HUES6 (cell line): ENCODE measurements around the gene CAMK2B.

Experiments
- H3K27ac ChIP-seq: 2 replicates; pipeline ENCODE4 v1.7.0; 2013; ENCODE audit warnings: low read depth, mild to moderate bottlenecking, low read length, inconsistent platforms
- H3K27me3 ChIP-seq: 2 replicates; pipeline ENCODE4 v1.6.1; 2013; ENCODE audit warnings: low read length; ENCODE audit not compliant: control insufficient read depth, insufficient read depth
- H3K36me3 ChIP-seq: 2 replicates; pipeline ENCODE4 v1.6.1; 2013; ENCODE audit warnings: low read length; ENCODE audit not compliant: control insufficient read depth, insufficient read depth
- H3K4me1 ChIP-seq: 2 replicates; pipeline ENCODE4 v1.6.1; 2013; ENCODE audit warnings: low read length; ENCODE audit not compliant: control insufficient read depth, insufficient read depth
- H3K4me3 ChIP-seq: 2 replicates; pipeline ENCODE4 v1.5.1; 2013; ENCODE audit warnings: low read depth, low read length
- H3K9ac ChIP-seq: one replicate; pipeline ENCODE4 v1.6.1; 2013; ENCODE audit warnings: mild to moderate bottlenecking, low read length
- H3K9me3 ChIP-seq: 2 replicates; pipeline ENCODE4 v1.6.1; 2013; ENCODE audit warnings: low read depth, low read length; ENCODE audit not compliant: control insufficient read depth, insufficient read depth

The CAMK2B gene

DNA sequence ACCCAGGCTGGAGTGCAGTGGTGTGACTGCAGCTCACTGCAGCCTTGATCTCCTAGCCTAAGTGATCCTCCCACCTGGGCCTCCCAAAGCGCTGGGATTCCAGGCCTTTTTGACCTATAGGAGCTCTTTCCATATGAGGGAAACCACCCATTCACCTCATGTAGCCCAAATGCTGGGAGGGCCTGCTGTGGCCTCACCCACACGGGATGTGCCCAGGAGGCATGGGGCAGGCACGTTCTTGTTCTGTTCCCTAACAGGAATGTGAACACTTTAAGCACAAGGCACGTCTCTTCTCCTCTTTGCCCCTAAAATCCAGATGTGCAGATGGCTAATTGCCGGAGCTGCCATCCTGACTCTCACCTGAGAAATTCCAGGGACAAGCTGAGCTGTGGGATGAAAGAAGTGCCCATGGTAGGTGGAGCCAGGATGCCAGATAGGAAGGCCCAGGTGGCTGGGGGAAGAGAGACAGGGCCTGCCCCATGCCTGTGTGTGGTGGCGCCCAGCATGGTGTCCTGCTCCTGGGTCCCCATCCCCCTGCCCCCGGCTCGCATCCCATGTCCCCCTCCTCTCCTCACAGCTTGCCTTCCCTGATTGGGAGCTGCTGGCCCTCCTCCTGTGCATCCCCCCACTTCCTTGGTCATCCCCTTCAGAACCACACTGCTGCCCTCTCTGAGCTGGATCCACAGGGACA, 17.3 kb downstream of the CAMK2B start:
- H3K27ac ChIP-seq: no peak overlapping the region
- peaks cover 61% of the 10 kb centered on the region for H3K27me3 ChIP-seq
- H3K9ac ChIP-seq: no peak overlapping the region

DNA sequence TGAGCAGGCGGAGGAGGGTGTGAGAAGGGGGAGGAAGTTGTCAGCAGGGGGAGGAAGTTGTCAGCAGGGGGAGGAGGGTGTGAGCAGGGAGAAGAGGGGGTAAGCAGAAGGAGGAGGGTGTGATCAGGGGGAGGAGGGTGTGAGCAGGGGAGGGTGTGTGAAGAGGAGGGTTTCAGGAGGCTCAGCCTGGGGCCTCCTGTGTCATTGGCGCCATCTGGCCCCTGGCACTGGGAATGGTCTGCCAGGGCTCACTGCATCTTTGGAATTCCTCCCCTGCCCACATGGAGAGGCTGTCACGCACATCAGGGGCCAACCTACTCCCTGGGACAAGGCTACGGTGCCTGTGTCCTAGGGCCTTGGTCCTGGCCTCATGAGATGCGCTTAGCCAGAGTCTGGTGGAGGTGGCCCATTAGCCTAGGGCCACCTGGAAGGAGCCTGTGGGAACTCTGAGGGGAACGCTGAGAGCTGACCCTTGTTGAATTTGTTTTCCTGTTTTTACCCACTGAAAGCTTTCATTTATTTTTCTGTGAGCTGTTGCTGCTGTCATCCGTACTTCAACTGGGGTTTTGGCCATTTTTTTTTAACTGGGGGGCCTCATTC, 18.0 kb downstream of the CAMK2B start:
- Histone ChIP-seq H3K9me3 (no peaks in the 10 kb centered on the region), H3K27ac (no peak overlapping the region), H3K4me3 (no peak overlapping the region), H3K9ac (no peak overlapping the region), H3K36me3 (no peaks in the 10 kb centered on the region), H3K4me1 (peaks cover 4% of the 10 kb centered on the region; the same call in 1 of the 2 replicates), H3K27me3 (peaks cover 54% of the 10 kb centered on the region)

More for the DNA sequence above, 17.3 kb downstream of the CAMK2B start:
- no peak overlapping the region for H3K4me3 ChIP-seq
- H3K4me1 ChIP-seq: peaks cover 4% of the 10 kb centered on the region; the same call in 1 of the 2 replicates
- no peaks in the 10 kb centered on the region for H3K9me3 ChIP-seq
- no peaks in the 10 kb centered on the region for H3K36me3 ChIP-seq

DNA sequence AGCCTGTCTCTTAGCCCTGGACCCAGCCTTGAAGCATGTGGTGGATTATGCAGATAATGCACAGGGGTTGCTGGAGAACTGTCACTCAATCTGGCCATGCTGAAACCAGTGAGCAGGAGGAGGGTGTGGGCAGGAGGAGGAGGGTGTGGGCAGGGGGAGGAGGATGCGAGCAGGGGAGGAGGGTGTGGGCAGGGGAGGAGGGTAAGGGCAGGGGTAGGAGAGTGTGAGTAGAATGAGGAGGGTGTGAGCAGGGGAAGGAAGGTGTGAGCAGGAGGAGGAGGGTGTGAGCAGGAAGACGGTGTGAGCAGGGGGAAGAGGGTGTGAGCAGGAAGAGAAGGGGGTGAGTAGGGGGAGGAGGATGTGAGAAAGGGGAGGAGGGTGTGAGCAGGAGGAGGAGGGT, 18.8 kb downstream of the CAMK2B start:
- no peak overlapping the region for H3K27ac ChIP-seq

DNA sequence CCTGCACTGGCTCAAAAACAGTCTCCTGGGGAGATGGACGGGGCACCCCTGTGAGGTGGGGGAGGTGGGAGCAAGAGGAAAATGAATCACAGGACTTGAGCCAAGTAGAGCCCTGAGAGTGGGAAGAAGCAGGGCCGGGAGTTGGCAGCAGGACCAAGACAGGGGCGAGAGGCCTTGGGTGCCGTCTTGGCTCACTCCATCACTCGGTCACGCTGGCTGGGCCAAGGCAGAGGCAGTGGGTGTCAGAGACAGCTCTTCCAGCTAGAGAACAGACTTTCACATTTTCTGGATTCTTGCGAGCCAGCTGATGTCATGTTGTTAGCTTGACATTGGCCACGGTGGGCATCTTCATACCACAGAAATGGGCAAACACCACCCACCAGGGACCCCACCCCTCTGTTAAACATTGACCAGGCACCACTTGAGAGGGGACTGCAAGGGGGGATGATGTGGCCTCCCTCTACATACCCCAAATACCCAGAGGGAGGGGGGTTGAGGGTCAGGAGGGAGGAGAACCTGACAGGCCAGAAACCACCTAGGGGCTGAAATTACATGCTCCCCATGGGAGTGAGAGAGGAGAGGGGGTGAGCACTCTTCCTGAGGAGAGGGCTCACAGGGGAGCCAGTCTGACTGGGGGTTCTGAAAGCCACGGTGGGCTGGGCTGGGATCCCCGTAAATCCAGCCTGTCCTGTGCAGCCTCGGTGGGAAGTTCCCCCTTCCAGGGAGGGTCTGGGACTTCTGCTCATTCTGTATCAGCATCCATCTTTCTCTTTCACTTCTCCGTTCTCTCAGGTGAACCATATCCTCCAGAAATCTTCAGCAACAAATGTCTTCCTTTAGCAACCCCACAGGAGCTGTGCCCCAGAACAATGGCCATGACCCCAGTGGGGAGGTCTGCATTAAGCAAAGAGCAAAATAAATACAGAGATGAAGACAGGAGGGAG, 19.6 kb downstream of the CAMK2B start:
- no peak overlapping the region for H3K4me3 ChIP-seq
- H3K27me3 ChIP-seq: peaks cover 44% of the 10 kb centered on the region
- H3K27ac ChIP-seq: no peak overlapping the region
- H3K4me1 ChIP-seq: peaks cover 4% of the 10 kb centered on the region; the same call in 1 of the 2 replicates
- H3K9me3 ChIP-seq: no peaks in the 10 kb centered on the region
- H3K36me3 ChIP-seq: no peaks in the 10 kb centered on the region
- H3K9ac ChIP-seq: no peak overlapping the region

More for the DNA sequence above, 18.8 kb downstream of the CAMK2B start:
- Histone ChIP-seq H3K9me3 (no peaks in the 10 kb centered on the region), H3K9ac (no peak overlapping the region), H3K4me3 (no peak overlapping the region), H3K4me1 (peaks cover 4% of the 10 kb centered on the region; the same call in 1 of the 2 replicates), H3K36me3 (no peaks in the 10 kb centered on the region), H3K27me3 (peaks cover 47% of the 10 kb centered on the region)

DNA sequence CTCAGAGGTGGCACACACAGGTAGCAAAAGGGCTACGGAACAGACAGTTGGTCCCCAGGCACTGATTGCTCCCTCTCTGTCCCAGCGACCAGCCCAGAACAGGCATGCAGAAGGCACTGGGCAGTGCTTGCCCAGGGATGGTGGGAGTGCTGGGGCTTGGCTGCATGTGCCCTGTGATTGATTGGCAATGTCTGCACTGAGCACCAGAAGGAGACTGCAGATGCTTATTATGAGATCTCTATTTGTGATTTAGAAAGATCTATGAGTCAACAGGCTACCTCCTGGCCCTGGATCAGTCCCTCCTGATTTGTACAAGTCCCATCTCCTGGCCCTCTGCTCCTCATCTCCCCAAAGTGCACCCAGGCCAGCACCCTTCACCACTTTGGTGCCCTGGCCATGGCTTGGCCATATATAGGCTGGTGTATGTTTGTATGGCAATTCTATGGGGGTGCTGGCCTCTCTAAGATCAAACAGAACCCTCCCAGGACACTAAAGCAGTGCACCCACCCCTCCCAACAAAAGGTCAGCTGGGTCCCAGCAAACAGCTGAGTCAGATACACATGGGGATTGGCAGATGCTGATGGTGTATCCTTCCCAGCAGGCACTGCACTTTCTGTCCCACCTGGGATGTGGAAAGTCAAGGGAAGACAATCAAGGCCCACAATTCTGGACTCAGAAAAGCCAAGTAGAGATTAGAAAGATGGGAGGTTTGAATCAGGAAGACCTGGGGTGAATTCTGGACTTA, 30.9 kb downstream of the CAMK2B start:
- Histone ChIP-seq H3K4me3 (no peak overlapping the region), H3K9ac (no peak overlapping the region), H3K9me3 (no peaks in the 10 kb centered on the region), H3K27me3 (peaks cover 20% of the 10 kb centered on the region; the same call in 1 of the 2 replicates), H3K4me1 (peaks cover 7% of the 10 kb centered on the region; the same call in 1 of the 2 replicates), H3K27ac (no peak overlapping the region), H3K36me3 (no peaks in the 10 kb centered on the region)

DNA sequence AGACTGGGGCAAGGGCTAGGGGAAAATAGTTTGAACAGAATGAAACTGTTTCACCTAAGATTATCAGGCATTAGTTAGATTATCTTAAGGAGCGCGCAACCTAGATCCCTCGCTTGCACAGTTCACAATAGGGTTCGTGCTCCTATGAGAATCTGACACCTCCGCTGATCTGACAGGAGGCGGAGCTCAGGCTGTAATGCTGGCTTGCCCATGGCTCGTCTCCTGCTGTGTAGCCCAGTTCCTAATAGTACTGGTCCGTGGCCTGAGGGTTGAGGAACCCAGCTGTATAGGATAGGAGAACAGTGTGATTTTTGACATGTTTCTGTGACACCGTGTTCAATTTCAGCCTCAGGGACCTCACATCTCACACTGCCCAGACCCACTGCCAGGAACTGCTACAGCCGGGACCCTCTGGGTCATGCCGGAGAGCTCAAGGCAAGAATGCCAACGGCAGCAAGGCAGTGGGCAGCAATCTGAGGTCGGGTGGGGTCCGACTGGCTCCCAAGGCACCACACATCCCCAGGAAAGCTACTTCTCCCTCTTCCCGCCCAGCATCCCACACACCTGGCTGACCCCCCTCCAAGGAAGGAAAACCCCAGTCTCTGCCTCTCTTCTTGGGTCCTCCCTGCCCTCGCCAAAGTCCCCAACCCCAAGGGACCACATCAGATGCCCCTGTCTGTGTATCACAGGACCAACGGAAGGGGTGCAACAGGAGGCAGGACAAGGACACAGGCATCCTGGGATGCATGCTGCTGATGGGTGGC, 31.7 kb downstream of the CAMK2B start:
- Histone ChIP-seq H3K9ac (no peak overlapping the region), H3K4me1 (peaks cover 7% of the 10 kb centered on the region; the same call in 1 of the 2 replicates), H3K36me3 (no peaks in the 10 kb centered on the region), H3K4me3 (no peak overlapping the region), H3K27ac (no peak overlapping the region), H3K9me3 (no peaks in the 10 kb centered on the region), H3K27me3 (peaks cover 20% of the 10 kb centered on the region; the same call in 1 of the 2 replicates)

DNA sequence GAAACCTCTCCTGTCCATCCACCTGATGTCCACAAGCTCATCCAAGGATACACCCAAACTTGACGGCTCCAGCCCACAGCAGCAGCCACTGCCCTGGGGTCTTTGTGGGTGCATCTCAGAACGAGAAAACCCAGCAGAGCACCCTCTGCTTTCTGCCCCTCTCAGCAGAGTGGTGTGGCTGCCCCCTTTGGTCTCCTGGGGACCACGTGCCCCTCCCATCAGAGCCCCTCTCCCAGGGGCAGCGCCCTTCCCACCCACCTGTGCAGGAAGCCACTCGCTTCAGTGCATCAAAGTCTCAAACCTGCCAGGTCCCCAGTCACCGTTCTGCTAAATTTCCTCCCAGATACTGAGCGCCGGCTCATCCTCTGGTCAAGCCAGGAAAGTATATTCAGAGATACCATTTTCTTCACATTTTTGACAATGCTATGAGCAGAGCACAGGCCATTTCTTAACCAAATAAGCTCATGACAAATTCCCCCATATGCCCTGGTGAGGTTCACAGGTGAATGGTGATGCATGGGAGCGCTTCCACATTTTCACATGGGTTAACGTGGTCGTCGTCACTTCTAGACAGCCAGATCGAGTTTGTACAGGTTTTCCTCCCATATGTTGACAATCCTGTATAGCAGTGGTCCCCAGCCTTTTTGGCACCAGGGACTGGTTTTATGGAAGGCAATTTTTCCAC, 32.4 kb downstream of the CAMK2B start:
- H3K9me3 ChIP-seq: no peaks in the 10 kb centered on the region
- H3K4me1 ChIP-seq: peaks cover 7% of the 10 kb centered on the region; the same call in 1 of the 2 replicates
- no peaks in the 10 kb centered on the region for H3K36me3 ChIP-seq
- H3K9ac ChIP-seq: no peak overlapping the region
- no peak overlapping the region for H3K27ac ChIP-seq
- H3K27me3 ChIP-seq: peaks cover 20% of the 10 kb centered on the region; the same call in 1 of the 2 replicates
- no peak overlapping the region for H3K4me3 ChIP-seq

DNA sequence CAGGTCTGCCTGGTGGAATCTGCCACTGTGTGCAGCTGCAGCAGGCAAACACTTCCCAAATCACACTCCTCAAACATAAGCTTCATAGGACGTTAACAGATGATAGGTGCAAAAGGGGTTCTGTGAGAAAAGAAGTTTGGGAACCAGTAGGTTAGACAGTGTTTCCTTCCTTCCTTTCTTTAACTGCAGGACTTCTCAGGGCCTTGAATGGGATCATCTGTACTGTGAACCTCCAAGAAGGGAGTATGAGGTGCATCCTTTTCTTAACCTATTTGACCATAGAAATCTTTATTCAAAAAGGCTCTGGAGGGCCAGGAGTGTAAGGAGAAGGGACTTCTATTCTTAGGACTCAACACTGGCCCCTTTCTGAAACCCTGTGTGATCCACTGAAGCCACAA, 33.0 kb downstream of the CAMK2B start:
- peaks cover 20% of the 10 kb centered on the region; the same call in 1 of the 2 replicates for H3K27me3 ChIP-seq

DNA sequence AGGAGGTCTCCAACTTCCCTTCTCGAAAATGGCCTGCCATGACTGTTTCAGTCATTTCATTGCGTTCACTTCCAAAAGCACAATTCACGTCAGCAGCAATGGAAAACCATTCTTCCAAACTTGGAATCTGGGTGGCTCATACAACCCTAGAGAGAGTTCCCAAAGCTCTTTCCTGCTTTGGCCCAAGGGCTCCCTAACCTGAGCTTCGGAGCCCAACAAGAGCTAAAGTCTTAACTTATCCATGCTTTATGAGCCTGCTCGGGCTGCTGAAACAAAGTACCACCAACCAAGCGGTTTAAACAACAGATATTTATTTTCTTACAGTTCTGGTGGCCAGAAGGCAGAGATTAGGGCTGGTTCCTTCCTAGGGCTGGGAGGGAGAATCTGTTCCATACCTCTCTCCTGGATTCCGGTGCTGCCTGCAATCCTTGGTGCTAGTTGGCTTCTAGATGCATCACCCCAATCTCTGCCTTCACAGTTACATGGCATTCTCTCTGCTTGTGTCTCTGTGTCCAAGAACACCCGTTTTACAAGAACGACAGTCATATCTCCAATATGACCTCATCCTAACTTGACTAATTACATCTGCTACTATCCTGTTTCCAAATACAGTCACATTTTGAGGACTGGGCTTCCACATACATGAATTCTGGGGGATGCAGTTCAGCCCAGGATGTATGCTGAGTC, 33.5 kb downstream of the CAMK2B start:
- H3K4me3 ChIP-seq: no peak overlapping the region
- no peaks in the 10 kb centered on the region for H3K36me3 ChIP-seq
- no peaks in the 10 kb centered on the region for H3K9me3 ChIP-seq
- no peak overlapping the region for H3K27ac ChIP-seq
- H3K4me1 ChIP-seq: peaks cover 7% of the 10 kb centered on the region; the same call in 1 of the 2 replicates
- H3K9ac ChIP-seq: no peak overlapping the region
- H3K27me3 ChIP-seq: peaks cover 20% of the 10 kb centered on the region; the same call in 1 of the 2 replicates

More for the DNA sequence above, 33.0 kb downstream of the CAMK2B start:
- no peak overlapping the region for H3K27ac ChIP-seq
- no peak overlapping the region for H3K4me3 ChIP-seq
- H3K4me1 ChIP-seq: peaks cover 7% of the 10 kb centered on the region; the same call in 1 of the 2 replicates
- H3K9me3 ChIP-seq: no peaks in the 10 kb centered on the region
- H3K36me3 ChIP-seq: no peaks in the 10 kb centered on the region
- H3K9ac ChIP-seq: no peak overlapping the region
